Activated T-cell treated with anti-CD3 and anti-CD28 coated beads for 24 hours (primary cell): Measurements from ENCODE around the gene MORF4L2.

Source experiments
- DNase-seq: peaks from one replicate; pipeline ENCODE4 v3.0.0-alpha.2; 2020; ENCODE audit warnings: low read depth

Gene MORF4L2

GRCh38 chrX:103631145-103631544 is 55.4 kb downstream of the MORF4L2 start:
- no peak for DNase-seq

- DNase-seq: no peak
Measured at GRCh38 chrX:103630171-103630511, 56.4 kb downstream of the MORF4L2 start.

GRCh38 chrX:103629318-103630170 is 57.0 kb downstream of the MORF4L2 start:
- DNase-seq: peak; percentile 9

GRCh38 chrX:103628386-103629317 is 57.8 kb downstream of the MORF4L2 start, which contains the start of gene TCEAL1:
Gene TCEAL1 (plus strand): TSS chrX:103628975. CDS start chrX:103629917, 942 bp downstream.
- DNase-seq: peak; percentile 8

- DNase-seq: no peak
Measured at GRCh38 chrX:103626855-103627254, 59.6 kb downstream of the MORF4L2 start.
